ENCODE measurements around the gene CXCL8. TPM values are rescaled to one million over a fixed set of nuclear protein-coding genes. Genes with fewer than 3 reads are reported as not detected.

CXCL8 gene
- total and polyA plus RNA-seq, 4 donors, result 1.3 to 17.9 (median 10.0) TPM

GRCh38 chr4:73710094-73710493, 30.3 kb upstream of the CXCL8 start:
- Histone ChIP-seq H3K27me3 (ENCODE audit: control insufficient read depth in 1 of 2, insufficient read depth in 2 of 2, low read length in 1 of 2) (no peaks in the 10 kb centered on the region), H3K9me3 (ENCODE audit: control insufficient read depth, low read length) (no peaks in the 10 kb centered on the region), H3K4me1 (ENCODE audit: control insufficient read depth in 1 of 2, insufficient read depth in 2 of 2, low read length in 2 of 2) (peaks cover 3 to 9% of the 10 kb centered on the region in 2 donors), H3K27ac (ENCODE audit: low read depth in 1 of 2, low read length in 2 of 2) (no peak overlapping the region), H3K4me3 (ENCODE audit: low read length in 2 of 2) (no peak overlapping the region), H3K36me3 (ENCODE audit: control insufficient read depth in 1 of 2, insufficient read depth in 2 of 2, low read length in 1 of 2) (no peaks in the 10 kb centered on the region)
- no peak for ATAC-seq (ENCODE audit: low FRiP score)
- intact Hi-C loops (cut with DNase I), result no loop called here
- 97 to 98% methylated on average over 3 of the region's 3 CpGs for WGBS, 2 donors
- no peak for DNase-seq

GRCh38 chr4:73711989-73712388, 28.4 kb upstream of the CXCL8 start:
- WGBS, 2 donors, result 85 to 91% methylated on average over 2 of the region's 2 CpGs
- H3K4me3 ChIP-seq (ENCODE audit: low read length in 2 of 2), result no peak overlapping the region
- no peaks in the 10 kb centered on the region for H3K27me3 ChIP-seq (ENCODE audit: control insufficient read depth in 1 of 2, insufficient read depth in 2 of 2, low read length in 1 of 2)
- H3K4me1 ChIP-seq (ENCODE audit: control insufficient read depth in 1 of 2, insufficient read depth in 2 of 2, low read length in 2 of 2), result peaks cover 3 to 4% of the 10 kb centered on the region in 2 donors
- DNase-seq (no peak), ATAC-seq (ENCODE audit: low FRiP score) (no peak)
- no peaks in the 10 kb centered on the region for H3K9me3 ChIP-seq (ENCODE audit: control insufficient read depth, low read length)
- no peak overlapping the region for H3K27ac ChIP-seq (ENCODE audit: low read depth in 1 of 2, low read length in 2 of 2)
- intact Hi-C loops (cut with DNase I), result no loop called here
- H3K36me3 ChIP-seq (ENCODE audit: control insufficient read depth in 1 of 2, insufficient read depth in 2 of 2, low read length in 1 of 2), result no peaks in the 10 kb centered on the region

DNA sequence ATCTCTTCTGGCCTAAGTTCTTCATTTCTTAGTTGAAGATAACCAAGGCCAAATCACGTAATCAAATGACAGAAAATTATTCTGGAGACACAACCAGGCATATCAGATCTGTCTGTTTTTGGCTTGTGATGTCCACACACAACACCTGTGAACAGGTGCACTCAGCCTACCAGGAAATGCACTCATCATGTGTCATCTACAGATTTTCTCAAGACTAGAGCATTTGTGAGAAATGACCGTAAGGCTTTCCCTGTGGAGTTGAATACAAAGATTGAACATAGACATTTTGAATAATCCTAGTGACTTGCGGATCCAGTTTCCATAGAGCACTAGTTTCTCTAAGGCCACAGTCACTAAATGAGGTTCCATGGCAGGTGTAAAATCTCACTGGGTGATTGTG, 26.7 kb upstream of the CXCL8 start:
- Histone ChIP-seq H3K27me3 (ENCODE audit: control insufficient read depth in 1 of 2, insufficient read depth in 2 of 2, low read length in 1 of 2) (no peaks in the 10 kb centered on the region), H3K27ac (ENCODE audit: low read depth in 1 of 2, low read length in 2 of 2) (no peak overlapping the region), H3K4me3 (ENCODE audit: low read length in 2 of 2) (no peak overlapping the region), H3K9me3 (ENCODE audit: control insufficient read depth, low read length) (no peaks in the 10 kb centered on the region), H3K36me3 (ENCODE audit: control insufficient read depth in 1 of 2, insufficient read depth in 2 of 2, low read length in 1 of 2) (no peaks in the 10 kb centered on the region), H3K4me1 (ENCODE audit: control insufficient read depth in 1 of 2, insufficient read depth in 2 of 2, low read length in 2 of 2) (no peaks in the 10 kb centered on the region)
- DNase-seq, result no peak
- WGBS, 2 donors, result 98% methylated on average over 3 of the region's 3 CpGs
- intact Hi-C loops (cut with DNase I), result no loop called here
- no peak for ATAC-seq (ENCODE audit: low FRiP score)

- no peak for ATAC-seq (ENCODE audit: low FRiP score)
- H3K27ac ChIP-seq (ENCODE audit: low read depth in 1 of 2, low read length in 2 of 2), result no peak overlapping the region
- H3K36me3 ChIP-seq (ENCODE audit: control insufficient read depth in 1 of 2, insufficient read depth in 2 of 2, low read length in 1 of 2), result no peaks in the 10 kb centered on the region
- intact Hi-C loops (cut with DNase I), result no loop called here
- no peaks in the 10 kb centered on the region for H3K27me3 ChIP-seq (ENCODE audit: control insufficient read depth in 1 of 2, insufficient read depth in 2 of 2, low read length in 1 of 2)
- DNase-seq, result no peak
- H3K4me1 ChIP-seq (ENCODE audit: control insufficient read depth in 1 of 2, insufficient read depth in 2 of 2, low read length in 2 of 2), result no peaks in the 10 kb centered on the region
- H3K9me3 ChIP-seq (ENCODE audit: control insufficient read depth, low read length), result no peaks in the 10 kb centered on the region
- no peak overlapping the region for H3K4me3 ChIP-seq (ENCODE audit: low read length in 2 of 2)
- 87 to 95% methylated on average over 2 of the region's 2 CpGs for WGBS, 2 donors
Observed at GRCh38 chr4:73714647-73715046, 25.7 kb upstream of the CXCL8 start.

GRCh38 chr4:73715659-73716058, 24.7 kb upstream of the CXCL8 start:
- Histone ChIP-seq H3K36me3 (ENCODE audit: control insufficient read depth in 1 of 2, insufficient read depth in 2 of 2, low read length in 1 of 2) (no peaks in the 10 kb centered on the region), H3K4me3 (ENCODE audit: low read length in 2 of 2) (no peak overlapping the region), H3K27me3 (ENCODE audit: control insufficient read depth in 1 of 2, insufficient read depth in 2 of 2, low read length in 1 of 2) (no peaks in the 10 kb centered on the region), H3K9me3 (ENCODE audit: control insufficient read depth, low read length) (no peaks in the 10 kb centered on the region), H3K27ac (ENCODE audit: low read depth in 1 of 2, low read length in 2 of 2) (no peak overlapping the region), H3K4me1 (ENCODE audit: control insufficient read depth in 1 of 2, insufficient read depth in 2 of 2, low read length in 2 of 2) (no peaks in the 10 kb centered on the region)
- ATAC-seq (ENCODE audit: low FRiP score), result no peak
- intact Hi-C loops (cut with DNase I), result no loop called here
- DNase-seq, result no peak
- WGBS, 2 donors, result 79 to 81% methylated on average over 2 of the region's 2 CpGs

GRCh38 chr4:73718375-73719373, 21.7 kb upstream of the CXCL8 start:
- intact Hi-C loops (cut with DNase I), result no loop called here
- ATAC-seq (ENCODE audit: low FRiP score) (no peak), DNase-seq (no peak)
- WGBS, 2 donors, result 73 to 93% methylated on average over 1 of the region's 1 CpG
- Histone ChIP-seq H3K27ac (ENCODE audit: low read depth in 1 of 2, low read length in 2 of 2) (no peak overlapping the region), H3K4me3 (ENCODE audit: low read length in 2 of 2) (no peak overlapping the region), H3K27me3 (ENCODE audit: control insufficient read depth in 1 of 2, insufficient read depth in 2 of 2, low read length in 1 of 2) (peaks cover 0 to 1% of the 10 kb centered on the region in 2 donors), H3K36me3 (ENCODE audit: control insufficient read depth in 1 of 2, insufficient read depth in 2 of 2, low read length in 1 of 2) (no peaks in the 10 kb centered on the region), H3K9me3 (ENCODE audit: control insufficient read depth, low read length) (no peaks in the 10 kb centered on the region), H3K4me1 (ENCODE audit: control insufficient read depth in 1 of 2, insufficient read depth in 2 of 2, low read length in 2 of 2) (no peaks in the 10 kb centered on the region)

- intact Hi-C loops (cut with DNase I), result no loop called here
- no peak overlapping the region for H3K27ac ChIP-seq (ENCODE audit: low read depth in 1 of 2, low read length in 2 of 2)
- H3K27me3 ChIP-seq (ENCODE audit: control insufficient read depth in 1 of 2, insufficient read depth in 2 of 2, low read length in 1 of 2), result peaks cover 0 to 1% of the 10 kb centered on the region in 2 donors
- no peak overlapping the region for H3K4me3 ChIP-seq (ENCODE audit: low read length in 2 of 2)
- DNase-seq (no peak), ATAC-seq (ENCODE audit: low FRiP score) (peak; percentile 65)
- no peaks in the 10 kb centered on the region for H3K4me1 ChIP-seq (ENCODE audit: control insufficient read depth in 1 of 2, insufficient read depth in 2 of 2, low read length in 2 of 2)
- H3K9me3 ChIP-seq (ENCODE audit: control insufficient read depth, low read length), result no peaks in the 10 kb centered on the region
- no peaks in the 10 kb centered on the region for H3K36me3 ChIP-seq (ENCODE audit: control insufficient read depth in 1 of 2, insufficient read depth in 2 of 2, low read length in 1 of 2)
- WGBS, 2 donors, result 93 to 95% methylated on average over 1 of the region's 1 CpG
Observed at GRCh38 chr4:73721435-73721834, 18.9 kb upstream of the CXCL8 start.

DNA sequence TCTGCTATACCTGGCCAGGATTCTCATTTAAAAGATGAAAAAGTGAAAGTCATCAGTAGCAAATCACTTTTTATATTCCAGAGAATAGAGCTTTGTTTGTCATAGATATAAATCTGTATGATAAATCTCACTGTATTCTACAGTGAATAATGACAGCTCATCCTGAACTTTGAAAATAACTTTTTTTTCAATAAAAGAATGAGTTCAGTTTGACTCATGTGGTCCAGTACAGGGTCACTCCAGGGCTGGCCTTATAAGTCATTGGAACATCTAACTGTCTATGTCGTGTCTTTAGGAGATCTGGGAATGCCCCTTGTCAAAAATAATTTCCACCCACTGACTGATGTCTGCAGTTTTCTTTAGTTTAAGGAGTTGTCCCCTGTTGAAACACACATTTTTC, 18.5 kb upstream of the CXCL8 start:
- no peak for ATAC-seq (ENCODE audit: low FRiP score)
- no peaks in the 10 kb centered on the region for H3K4me1 ChIP-seq (ENCODE audit: control insufficient read depth in 1 of 2, insufficient read depth in 2 of 2, low read length in 2 of 2)
- intact Hi-C loops (cut with DNase I), result no loop called here
- 42 to 51% methylated on average over 1 of the region's 1 CpG for WGBS, 2 donors
- peaks cover 0 to 1% of the 10 kb centered on the region in 2 donors for H3K27me3 ChIP-seq (ENCODE audit: control insufficient read depth in 1 of 2, insufficient read depth in 2 of 2, low read length in 1 of 2)
- H3K9me3 ChIP-seq (ENCODE audit: control insufficient read depth, low read length), result no peaks in the 10 kb centered on the region
- DNase-seq, result no peak
- no peaks in the 10 kb centered on the region for H3K36me3 ChIP-seq (ENCODE audit: control insufficient read depth in 1 of 2, insufficient read depth in 2 of 2, low read length in 1 of 2)
- no peak overlapping the region for H3K4me3 ChIP-seq (ENCODE audit: low read length in 2 of 2)
- H3K27ac ChIP-seq (ENCODE audit: low read depth in 1 of 2, low read length in 2 of 2), result no peak overlapping the region

DNA sequence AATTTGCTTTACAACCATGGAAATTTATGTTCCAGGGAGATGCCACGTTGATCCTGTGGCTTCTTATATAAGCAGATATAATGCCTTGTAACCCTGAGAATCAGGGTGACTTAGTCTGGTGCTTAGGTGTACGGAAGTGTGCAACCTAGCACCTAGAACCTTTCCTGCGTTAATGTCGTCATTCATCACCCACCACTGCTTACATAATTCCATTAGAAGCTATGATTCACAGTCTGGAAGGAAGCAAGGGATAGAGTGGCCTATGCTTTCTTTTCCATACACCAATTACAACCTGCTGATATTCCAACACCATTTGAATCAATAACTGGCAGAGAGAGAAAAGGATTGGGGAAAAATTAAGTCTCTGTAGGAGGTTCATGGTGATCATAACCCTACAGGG, 17.3 kb upstream of the CXCL8 start:
- no peaks in the 10 kb centered on the region for H3K4me1 ChIP-seq (ENCODE audit: control insufficient read depth in 1 of 2, insufficient read depth in 2 of 2, low read length in 2 of 2)
- ATAC-seq (ENCODE audit: low FRiP score), result no peak
- no peak overlapping the region for H3K4me3 ChIP-seq (ENCODE audit: low read length in 2 of 2)
- no peak for DNase-seq
- H3K36me3 ChIP-seq (ENCODE audit: control insufficient read depth in 1 of 2, insufficient read depth in 2 of 2, low read length in 1 of 2), result no peaks in the 10 kb centered on the region
- intact Hi-C loops (cut with DNase I), result no loop called here
- 83 to 86% methylated on average over 4 of the region's 4 CpGs for WGBS, 2 donors
- no peaks in the 10 kb centered on the region for H3K9me3 ChIP-seq (ENCODE audit: control insufficient read depth, low read length)
- H3K27me3 ChIP-seq (ENCODE audit: control insufficient read depth in 1 of 2, insufficient read depth in 2 of 2, low read length in 1 of 2), result peaks cover 0 to 1% of the 10 kb centered on the region in 2 donors
- no peak overlapping the region for H3K27ac ChIP-seq (ENCODE audit: low read depth in 1 of 2, low read length in 2 of 2)
